Measurements from ENCODE around the gene CST5. TPM values are rescaled to one million over a fixed set of nuclear protein-coding genes. Genes with fewer than 3 reads are reported as not detected.

CST5 gene, protein sequence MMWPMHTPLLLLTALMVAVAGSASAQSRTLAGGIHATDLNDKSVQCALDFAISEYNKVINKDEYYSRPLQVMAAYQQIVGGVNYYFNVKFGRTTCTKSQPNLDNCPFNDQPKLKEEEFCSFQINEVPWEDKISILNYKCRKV
- not detected in 2 replicates for total RNA-seq (ENCODE audit: low replicate concordance)

DNA sequence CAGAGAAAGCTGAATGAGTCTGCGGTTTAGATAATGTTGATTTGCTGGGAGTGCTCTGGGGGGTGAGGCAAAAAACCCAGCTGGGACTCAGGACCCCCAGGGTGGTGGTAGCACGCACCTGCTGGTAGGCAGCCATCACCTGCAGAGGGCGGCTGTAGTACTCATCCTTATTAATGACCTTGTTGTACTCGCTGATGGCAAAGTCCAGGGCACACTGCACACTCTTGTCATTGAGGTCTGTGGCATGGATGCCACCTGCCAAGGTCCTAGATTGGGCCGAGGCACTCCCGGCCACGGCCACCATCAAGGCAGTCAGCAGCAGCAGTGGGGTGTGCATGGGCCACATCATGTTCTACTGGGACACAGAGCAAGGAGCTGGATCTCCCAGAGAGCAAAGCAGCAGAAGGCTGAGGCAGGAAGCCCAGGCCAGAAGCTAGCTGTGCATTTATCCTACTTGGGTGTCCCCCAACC lies at the start of gene CST5:
Gene CST5, minus strand, starts transcription at position 421 of the 471 bp plus-strand sequence. Its CDS starts 72 bp downstream, at position 349.
- DNase-seq (ENCODE audit: low read depth) = no peak
- TF ChIP-seq, protein P1, sequence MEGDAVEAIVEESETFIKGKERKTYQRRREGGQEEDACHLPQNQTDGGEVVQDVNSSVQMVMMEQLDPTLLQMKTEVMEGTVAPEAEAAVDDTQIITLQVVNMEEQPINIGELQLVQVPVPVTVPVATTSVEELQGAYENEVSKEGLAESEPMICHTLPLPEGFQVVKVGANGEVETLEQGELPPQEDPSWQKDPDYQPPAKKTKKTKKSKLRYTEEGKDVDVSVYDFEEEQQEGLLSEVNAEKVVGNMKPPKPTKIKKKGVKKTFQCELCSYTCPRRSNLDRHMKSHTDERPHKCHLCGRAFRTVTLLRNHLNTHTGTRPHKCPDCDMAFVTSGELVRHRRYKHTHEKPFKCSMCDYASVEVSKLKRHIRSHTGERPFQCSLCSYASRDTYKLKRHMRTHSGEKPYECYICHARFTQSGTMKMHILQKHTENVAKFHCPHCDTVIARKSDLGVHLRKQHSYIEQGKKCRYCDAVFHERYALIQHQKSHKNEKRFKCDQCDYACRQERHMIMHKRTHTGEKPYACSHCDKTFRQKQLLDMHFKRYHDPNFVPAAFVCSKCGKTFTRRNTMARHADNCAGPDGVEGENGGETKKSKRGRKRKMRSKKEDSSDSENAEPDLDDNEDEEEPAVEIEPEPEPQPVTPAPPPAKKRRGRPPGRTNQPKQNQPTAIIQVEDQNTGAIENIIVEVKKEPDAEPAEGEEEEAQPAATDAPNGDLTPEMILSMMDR (IDR thresholded peaks at IDR 0.05; ENCODE audit: insufficient read depth, low read length) = no peak
- H3K4me3 ChIP-seq (ENCODE audit: low read depth, low read length) = no peak within 1 kb of the TSS

DNA sequence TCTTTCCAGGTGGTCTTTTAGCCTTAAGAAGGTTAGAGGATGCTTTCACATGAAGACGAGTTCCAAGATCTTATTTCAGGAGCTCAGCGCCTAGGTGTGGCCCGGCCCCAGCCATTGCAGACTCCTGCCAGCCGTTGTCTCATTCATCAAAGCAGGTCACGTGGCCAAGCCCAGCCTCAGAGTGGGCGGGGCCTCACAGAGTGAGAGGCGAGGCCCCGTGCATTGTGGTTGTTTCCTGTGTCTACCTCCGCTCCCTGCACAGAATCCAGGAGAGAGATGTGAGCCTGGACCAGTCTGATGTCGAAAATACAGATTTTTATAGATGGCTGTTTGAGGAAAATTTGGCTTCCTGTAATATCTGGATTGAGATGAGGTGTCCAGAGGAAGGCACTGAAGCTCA lies 49.2 kb upstream of the CST5 start:
- DNase-seq (ENCODE audit: low read depth) = no peak
- no peak overlapping the region for H3K4me3 ChIP-seq (ENCODE audit: low read depth, low read length)
- TF ChIP-seq, protein P1 (IDR thresholded peaks at IDR 0.05; ENCODE audit: insufficient read depth, low read length) = no peak

DNA sequence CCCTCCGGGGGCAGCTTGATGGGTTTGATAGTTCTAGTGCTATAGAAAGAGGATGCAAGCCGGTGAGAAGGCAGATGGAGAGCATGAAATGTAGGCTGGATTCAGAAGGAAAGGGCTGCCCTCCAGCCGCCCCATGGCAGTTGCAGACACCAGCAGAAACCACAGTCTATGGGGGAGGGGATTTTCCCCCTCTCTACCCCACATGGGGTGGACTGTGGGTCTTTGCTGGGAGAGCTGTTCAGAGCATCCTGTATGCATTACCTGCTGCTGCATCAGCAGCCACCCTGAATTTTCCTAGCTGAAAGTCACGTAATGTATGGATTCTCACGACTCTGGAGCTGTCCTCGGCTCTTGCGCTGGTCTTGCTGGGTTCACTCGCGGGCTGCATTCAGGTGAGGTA lies 48.8 kb upstream of the CST5 start:
- TF ChIP-seq, protein P1 (IDR thresholded peaks at IDR 0.05; ENCODE audit: insufficient read depth, low read length) = no peak
- no peak for DNase-seq (ENCODE audit: low read depth)
- H3K4me3 ChIP-seq (ENCODE audit: low read depth, low read length) = no peak overlapping the region

DNA sequence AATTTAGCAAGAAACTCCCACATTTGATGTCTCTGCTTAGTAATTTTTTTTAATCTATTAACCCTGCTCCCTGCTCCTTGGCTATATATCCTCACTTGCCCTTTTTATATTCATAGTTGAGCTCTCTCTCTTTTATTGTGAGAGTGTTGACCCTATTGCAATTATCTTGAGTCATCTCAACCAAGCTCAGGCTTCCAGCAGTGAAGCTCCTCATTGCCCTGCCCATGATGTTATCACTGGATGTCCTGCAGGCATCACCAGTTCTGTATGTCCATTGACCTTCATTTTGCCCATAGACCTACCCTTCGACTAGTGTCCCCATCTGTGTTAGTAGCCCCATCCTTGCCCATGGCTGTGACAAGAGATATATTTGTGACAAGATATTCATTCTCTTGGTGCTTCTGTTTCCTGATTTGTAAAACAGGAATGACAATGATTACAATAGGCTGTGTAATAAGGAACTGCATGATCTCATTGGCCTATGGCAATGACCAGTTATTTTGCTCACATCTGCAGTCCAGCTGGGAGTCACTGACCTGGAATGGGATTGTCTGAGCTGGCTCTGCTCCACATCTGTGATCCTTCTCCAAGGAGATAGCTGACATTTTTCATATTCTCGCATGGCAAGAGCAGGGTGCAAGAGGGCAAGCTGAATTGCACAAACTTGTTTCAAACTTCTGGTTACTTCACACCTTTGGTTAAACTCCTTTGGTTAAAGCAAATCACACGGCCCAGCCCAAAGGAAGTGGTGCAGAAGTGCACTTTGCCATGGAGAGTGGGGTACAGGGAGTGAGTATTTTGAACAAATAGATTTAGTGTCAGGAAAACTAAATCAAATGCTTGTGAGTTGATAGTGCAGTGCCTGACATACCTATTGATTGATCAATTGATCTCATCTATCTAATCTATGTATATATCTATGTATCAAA lies 47.7 kb upstream of the CST5 start:
- peak; percentile 5 for DNase-seq (ENCODE audit: low read depth)
- H3K4me3 ChIP-seq (ENCODE audit: low read depth, low read length) = no peak overlapping the region
- TF ChIP-seq, protein P1 (IDR thresholded peaks at IDR 0.05; ENCODE audit: insufficient read depth, low read length) = no peak

DNA sequence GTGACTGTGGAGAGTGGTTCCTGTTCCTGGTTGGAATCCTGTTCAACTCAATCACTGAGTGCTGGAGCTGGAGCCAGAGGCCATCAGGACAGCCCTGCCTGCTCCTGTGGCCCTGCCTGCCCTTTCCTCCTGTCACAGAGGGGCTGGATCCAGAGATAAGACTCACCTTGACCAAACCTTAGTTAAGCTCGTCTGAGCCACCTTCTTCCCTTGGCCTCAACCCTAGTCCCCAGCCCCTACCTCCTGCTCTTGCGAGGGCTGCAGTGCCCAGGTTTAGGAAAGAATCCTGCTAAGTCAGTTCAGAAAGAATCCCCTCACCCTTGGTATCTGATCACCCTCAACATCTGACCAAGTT lies 47.0 kb upstream of the CST5 start:
- DNase-seq (ENCODE audit: low read depth) = no peak
- TF ChIP-seq, protein P1 (IDR thresholded peaks at IDR 0.05; ENCODE audit: insufficient read depth, low read length) = no peak
- H3K4me3 ChIP-seq (ENCODE audit: low read depth, low read length) = no peak overlapping the region

DNA sequence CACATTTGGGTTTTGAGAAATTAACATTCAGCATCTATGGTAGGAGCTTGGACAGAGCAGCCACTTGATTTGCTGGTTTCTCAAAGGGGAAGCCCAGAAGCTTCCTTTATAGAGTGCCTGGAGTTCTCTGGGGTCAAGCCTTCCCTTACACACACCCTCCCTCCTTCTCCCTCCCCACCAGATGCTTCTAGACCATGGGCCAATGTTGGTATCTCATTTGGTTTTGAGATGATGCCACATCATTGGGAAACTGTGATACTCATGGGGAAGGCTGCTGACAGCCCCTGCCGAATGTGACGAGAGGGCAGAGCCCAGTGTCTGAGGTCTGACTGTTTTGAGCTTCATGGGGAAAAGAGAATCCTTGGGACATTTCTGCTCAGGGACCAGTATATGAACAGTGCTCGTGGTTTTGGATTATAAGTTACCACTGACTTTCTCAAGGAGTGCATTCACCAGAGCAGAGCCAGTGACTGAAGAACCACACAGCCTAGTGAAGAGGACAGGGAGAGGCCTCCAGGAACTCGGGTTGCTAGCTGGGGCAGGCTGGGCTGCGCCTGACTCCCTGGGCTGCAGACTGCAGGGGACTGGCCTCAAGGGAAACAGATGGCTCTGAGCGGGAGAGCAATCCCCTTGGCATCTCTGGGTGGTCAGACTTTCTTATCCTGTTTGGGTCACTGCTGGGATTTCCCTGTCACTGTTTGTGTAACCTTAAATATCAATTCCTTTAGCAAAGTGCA lies 46.4 kb upstream of the CST5 start:
- TF ChIP-seq, protein P1 (IDR thresholded peaks at IDR 0.05; ENCODE audit: insufficient read depth, low read length) = no peak
- H3K4me3 ChIP-seq (ENCODE audit: low read depth, low read length) = no peak overlapping the region
- no peak for DNase-seq (ENCODE audit: low read depth)

All from fibroblast of the aortic adventitia (primary cell).